Liver (tissue), 3 donors: Measurements from ENCODE around the gene SPHK2.

Experiments used
- CTCF ChIP-seq: fragments of 150-350 bp; IDR thresholded peaks from 2 replicates; pipeline ENCODE4 v1.5.1; 2017; ENCODE audit warnings: improper control_type of control experiment, low read depth, low read length; ENCODE audit not compliant: missing input control
- EGR1 ChIP-seq, 2 donors: IDR thresholded peaks; 2 replicates each; pipeline ENCODE4 v1.6.1; 2016 to 2018; ENCODE audit warnings: antibody characterized with exemption in 2 of 2, low read depth in 2 of 2
- FOXA1 ChIP-seq: IDR thresholded peaks from 2 replicates; pipeline ENCODE4 v1.6.1; 2016; ENCODE audit warnings: antibody characterized with exemption
- GABPA ChIP-seq, 2 donors: IDR thresholded peaks in 1 of 2; conservative IDR thresholded peaks in 1 of 2; 2 replicates each; pipeline ENCODE4 v1.6.1; 2016; ENCODE audit warnings: antibody characterized with exemption in 2 of 2, mild to moderate bottlenecking in 1 of 2, moderate library complexity in 1 of 2
- JUND ChIP-seq, 2 donors: IDR thresholded peaks; 2 replicates each; pipeline ENCODE4 v1.6.1; 2016; ENCODE audit warnings: antibody characterized with exemption in 2 of 2
- RAD21 ChIP-seq, 2 donors: IDR thresholded peaks; 2 replicates each; pipeline ENCODE4 v1.6.1; 2016; ENCODE audit warnings: antibody characterized with exemption in 2 of 2, mild to moderate bottlenecking in 2 of 2
- RXRA ChIP-seq, 2 donors: IDR thresholded peaks; 2 replicates each; pipeline ENCODE4 v1.6.1; 2017 to 2018; ENCODE audit warnings: antibody characterized with exemption in 2 of 2, mild to moderate bottlenecking in 1 of 2
- SP1 ChIP-seq: IDR thresholded peaks from 2 replicates; pipeline ENCODE4 v1.6.1; 2018; ENCODE audit warnings: antibody characterized with exemption, mild to moderate bottlenecking
- TAF1 ChIP-seq: conservative IDR thresholded peaks from 2 replicates; pipeline ENCODE4 v1.6.1; 2016; ENCODE audit warnings: antibody characterized with exemption, mild to moderate bottlenecking
- YY1 ChIP-seq: IDR thresholded peaks from 2 replicates; pipeline ENCODE4 v1.6.1; 2016; ENCODE audit warnings: antibody characterized with exemption, mild to moderate bottlenecking
- ZBTB33 ChIP-seq: IDR thresholded peaks from 2 replicates; pipeline ENCODE4 v1.6.1; 2016; ENCODE audit warnings: antibody characterized with exemption
- TF ChIP-seq, protein P1 (sequence below): IDR thresholded peaks from 2 replicates; pipeline ENCODE4 v1.6.1; 2016; ENCODE audit warnings: antibody characterized with exemption, mild to moderate bottlenecking
- TF ChIP-seq, protein P2 (sequence below): IDR thresholded peaks from 2 replicates; pipeline ENCODE4 v1.6.1; 2016; ENCODE audit warnings: antibody characterized with exemption
- TF ChIP-seq, protein P3 (sequence below): IDR thresholded peaks from 2 replicates; pipeline ENCODE4 v1.6.1; 2016; ENCODE audit warnings: antibody characterized with exemption
- donor health status: healthy.
- donor health status: healthy.

- TF ChIP-seq CTCF (no peak), RAD21 (IDR thresholded peaks at IDR 0.05) (no peak), ZBTB33 (no peak), JUND (IDR thresholded peaks at IDR 0.05) (no peak), RXRA (IDR thresholded peaks at IDR 0.05) (no peak), SP1 (no peak), YY1 (no peak), TAF1 (no peak), GABPA (IDR thresholded peaks at IDR 0.05 in 1 of 2, conservative IDR thresholded peaks at IDR 0.05 in 1 of 2) (no peak), EGR1 (IDR thresholded peaks at IDR 0.05; ENCODE audit: low read depth in 2 of 2) (no peak), FOXA1 (no peak)
- TF ChIP-seq, protein P1, sequence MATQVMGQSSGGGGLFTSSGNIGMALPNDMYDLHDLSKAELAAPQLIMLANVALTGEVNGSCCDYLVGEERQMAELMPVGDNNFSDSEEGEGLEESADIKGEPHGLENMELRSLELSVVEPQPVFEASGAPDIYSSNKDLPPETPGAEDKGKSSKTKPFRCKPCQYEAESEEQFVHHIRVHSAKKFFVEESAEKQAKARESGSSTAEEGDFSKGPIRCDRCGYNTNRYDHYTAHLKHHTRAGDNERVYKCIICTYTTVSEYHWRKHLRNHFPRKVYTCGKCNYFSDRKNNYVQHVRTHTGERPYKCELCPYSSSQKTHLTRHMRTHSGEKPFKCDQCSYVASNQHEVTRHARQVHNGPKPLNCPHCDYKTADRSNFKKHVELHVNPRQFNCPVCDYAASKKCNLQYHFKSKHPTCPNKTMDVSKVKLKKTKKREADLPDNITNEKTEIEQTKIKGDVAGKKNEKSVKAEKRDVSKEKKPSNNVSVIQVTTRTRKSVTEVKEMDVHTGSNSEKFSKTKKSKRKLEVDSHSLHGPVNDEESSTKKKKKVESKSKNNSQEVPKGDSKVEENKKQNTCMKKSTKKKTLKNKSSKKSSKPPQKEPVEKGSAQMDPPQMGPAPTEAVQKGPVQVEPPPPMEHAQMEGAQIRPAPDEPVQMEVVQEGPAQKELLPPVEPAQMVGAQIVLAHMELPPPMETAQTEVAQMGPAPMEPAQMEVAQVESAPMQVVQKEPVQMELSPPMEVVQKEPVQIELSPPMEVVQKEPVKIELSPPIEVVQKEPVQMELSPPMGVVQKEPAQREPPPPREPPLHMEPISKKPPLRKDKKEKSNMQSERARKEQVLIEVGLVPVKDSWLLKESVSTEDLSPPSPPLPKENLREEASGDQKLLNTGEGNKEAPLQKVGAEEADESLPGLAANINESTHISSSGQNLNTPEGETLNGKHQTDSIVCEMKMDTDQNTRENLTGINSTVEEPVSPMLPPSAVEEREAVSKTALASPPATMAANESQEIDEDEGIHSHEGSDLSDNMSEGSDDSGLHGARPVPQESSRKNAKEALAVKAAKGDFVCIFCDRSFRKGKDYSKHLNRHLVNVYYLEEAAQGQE, result no peak
- TF ChIP-seq, protein P2, sequence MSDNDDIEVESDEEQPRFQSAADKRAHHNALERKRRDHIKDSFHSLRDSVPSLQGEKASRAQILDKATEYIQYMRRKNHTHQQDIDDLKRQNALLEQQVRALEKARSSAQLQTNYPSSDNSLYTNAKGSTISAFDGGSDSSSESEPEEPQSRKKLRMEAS, result no peak
- TF ChIP-seq, protein P3, sequence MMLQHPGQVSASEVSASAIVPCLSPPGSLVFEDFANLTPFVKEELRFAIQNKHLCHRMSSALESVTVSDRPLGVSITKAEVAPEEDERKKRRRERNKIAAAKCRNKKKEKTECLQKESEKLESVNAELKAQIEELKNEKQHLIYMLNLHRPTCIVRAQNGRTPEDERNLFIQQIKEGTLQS, result no peak
Measured at GRCh38 chr19:48658483-48658882, 39.2 kb downstream of the SPHK2 start.
